MV-4-11 (cell line): ENCODE data around the gene TANC2.
A peak's percentile ranks its signal among the peaks of the same experiment; 100 is the strongest.

Experiments used
- DNase-seq: peaks from one replicate; lab custom pipeline; 2025; lab: John Stamatoyannopoulos, UW

The TANC2 gene

GRCh38 chr17:62965686-62966425, at the start of gene TANC2:
Gene TANC2, plus strand, starts transcription at chr17:62966235. Its CDS starts 43,325 bp downstream, at chr17:63009560.
- peak; percentile 68 for DNase-seq

DNA sequence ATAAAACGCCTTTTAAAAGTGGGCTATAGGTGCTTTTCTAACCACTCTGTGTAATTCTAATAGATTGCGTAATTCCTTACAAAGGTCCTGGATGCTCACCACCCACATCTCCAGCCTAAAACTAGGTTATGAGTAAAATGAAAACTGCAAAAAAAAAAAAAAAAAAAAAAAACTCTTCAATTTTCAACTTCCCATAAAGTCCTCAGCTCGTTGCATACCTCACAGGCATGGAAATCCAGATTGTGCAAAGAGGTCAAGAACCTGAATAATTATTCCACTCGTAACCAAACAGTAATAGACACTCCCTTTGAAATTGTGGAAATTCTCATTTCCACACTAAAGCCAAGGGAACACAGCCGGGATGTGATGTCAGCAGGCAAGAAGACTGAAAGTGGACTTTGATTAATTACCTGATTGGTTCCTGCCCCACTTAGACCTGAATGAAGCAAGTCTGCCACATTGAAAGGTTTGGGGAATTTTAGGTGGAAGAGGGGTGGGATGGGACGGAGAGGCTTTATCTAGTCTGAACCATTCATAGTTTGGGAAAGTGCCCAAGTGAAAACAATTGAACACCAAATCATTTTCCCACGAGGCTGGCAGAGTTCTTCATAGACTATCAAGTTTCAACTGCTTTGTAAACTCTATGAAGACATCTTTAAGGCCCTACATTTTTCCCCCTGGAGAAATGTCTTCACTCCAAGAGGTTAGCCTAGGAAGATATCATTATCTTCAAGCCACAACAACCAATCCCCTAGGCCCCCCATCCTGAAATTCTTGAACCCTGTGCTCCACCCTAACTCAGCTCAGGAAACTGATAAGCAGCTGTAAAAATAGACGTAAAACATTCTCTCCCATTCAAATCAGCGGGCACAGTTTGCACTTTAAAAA, 49.1 kb upstream of the TANC2 start:
- no peak for DNase-seq

GRCh38 chr17:62919388-62919787, 46.6 kb upstream of the TANC2 start:
- no peak for DNase-seq

DNA sequence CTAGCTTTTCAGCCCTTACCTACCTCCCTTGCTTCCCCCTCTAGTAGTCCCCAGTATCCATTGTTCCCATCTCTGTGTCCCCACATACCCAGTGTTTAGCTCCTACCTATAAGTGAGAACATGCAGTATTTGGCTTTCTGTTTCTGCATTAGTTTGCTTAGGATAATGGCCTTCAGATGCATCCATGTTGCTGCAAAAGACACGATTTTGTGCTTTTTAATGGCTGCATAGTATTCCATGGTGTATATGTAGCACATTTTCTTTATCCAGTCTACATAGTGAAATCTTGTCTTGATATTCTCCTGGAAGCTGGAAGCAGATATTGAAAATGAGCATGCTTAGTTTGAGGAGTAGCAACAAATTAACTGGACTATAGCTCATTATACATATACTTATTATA, 45.7 kb upstream of the TANC2 start:
- DNase-seq = no peak

GRCh38 chr17:62921817-62922216, 44.2 kb upstream of the TANC2 start:
- no peak for DNase-seq

GRCh38 chr17:62923258-62924150, 42.5 kb upstream of the TANC2 start:
- DNase-seq = no peak

DNA sequence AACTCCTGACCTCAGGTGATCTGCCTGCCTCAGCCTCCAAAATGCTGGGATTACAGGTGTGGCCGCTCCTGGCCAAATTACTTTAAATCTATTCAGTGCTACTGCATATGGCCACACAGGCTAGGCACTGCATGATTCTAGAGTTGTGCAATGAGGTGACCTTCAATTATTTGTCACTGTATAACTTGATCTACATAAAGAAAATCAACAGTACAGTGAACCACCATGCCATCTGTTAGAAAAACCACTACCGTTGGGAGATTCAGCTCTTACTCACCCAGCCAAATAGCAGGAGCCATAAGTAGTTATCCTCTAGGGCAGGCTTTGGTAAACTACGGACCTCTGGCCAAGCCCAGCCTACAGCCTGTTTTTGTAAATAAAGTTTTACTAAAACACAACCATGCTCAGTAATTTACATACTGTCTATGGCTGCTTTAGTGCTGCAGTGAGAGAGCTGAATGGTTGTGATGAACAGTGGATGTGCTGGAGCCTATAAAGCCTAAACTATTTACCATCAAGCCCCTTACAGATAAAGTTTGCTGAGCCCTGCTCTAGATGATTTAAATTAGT, 40.7 kb upstream of the TANC2 start:
- DNase-seq = no peak

DNA sequence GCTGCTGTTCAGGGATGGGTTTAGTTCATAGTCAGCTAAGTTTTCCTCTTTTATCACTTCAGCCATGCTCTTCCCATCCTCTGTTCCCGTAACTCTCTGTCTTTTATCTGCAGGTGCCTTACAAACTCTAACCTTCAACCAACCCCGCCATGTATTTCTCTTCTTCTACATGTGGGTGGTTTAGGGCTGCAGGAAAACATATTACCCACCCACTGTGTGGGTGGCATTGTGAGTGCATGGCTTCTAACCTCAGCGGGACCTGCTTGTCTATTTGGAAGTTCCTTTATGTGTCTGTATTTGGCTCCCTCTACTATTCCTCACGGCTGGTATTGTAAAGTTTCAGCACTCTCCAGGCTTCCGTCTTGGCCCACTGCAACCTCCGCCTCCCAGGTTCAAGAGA, 39.0 kb upstream of the TANC2 start:
- DNase-seq = no peak

GRCh38 chr17:62929320-62929719, 36.7 kb upstream of the TANC2 start:
- no peak for DNase-seq

DNA sequence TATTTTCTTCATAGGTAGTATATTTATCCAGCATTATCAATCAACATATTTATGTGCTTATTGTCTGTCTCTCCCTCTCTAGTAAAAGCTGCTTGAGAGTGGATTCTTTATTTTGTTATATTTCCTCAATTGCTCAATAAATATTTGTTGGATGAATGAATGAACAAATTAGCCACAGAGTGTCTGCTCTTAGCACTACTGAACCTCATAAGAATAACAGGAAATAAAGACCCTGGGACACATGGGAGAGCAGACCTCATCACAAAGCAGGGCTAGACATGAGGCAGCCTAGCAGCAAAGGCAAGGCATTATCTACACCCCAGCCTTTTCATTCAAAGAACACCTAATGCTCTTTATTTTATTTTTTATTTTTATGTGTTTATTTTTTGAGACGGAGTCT, 34.9 kb upstream of the TANC2 start:
- no peak for DNase-seq

DNA sequence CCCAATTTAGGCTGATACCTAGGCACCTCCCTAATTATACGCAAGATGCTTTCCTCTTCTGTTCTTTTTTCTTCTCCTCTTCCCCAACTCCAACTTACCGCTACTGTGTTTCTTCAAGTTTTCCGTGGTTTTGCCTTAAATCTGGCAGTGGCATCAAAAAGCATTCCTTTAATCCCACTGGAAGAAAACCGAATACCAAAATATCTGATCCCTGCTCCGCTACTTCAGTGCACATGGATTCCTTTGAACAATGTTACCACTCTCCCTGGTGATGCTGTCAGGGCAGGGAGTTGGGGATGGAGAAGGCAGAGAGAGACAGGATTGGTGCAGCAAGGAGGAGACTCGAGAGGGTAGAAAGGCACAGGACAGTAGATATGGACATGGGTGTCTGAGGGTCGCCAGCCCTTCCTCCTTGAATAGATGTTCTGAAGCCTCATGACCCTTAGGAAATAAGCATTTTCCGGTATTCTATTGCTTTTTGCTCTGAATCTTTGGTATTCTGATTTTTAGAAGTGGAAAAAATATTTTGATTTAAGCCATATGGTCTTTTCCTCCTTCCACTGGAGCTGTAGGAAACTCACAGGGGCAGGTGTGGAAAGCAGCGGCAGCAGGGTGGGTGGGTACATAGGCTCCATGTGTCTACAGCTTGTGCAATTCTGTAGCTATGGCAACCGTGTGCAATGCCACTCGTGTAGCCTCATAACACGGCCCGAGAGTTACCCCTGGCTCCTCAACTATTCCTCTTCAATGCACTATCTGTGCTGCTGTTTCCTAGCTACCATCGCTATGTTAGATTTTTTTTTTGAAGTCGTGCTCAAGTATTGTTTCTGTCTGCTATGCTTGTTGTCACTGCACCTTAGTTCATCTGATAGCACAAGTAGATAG, 32.3 kb upstream of the TANC2 start:
- peak; percentile 30 for DNase-seq

GRCh38 chr17:62935098-62935497, 30.9 kb upstream of the TANC2 start:
- no peak for DNase-seq

DNA sequence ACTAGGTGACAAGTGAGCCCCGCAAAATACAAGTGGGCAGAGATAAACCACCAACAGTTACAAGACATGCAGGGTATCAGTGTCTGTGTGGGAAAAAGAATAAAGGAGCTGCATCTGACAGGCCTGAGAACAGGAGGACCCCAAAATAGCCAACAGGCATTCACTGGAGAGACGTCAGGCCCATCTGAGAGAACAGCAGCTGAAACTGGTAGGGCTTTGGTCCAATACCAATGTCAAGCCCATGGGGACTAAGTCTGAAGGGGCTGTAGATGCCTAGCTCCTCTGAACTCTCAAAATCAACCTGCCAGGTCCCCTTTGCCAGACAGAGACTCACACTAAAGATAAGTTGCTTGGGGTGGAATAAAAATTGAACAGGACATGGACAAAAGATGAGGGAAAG, 30.5 kb upstream of the TANC2 start:
- DNase-seq = no peak

GRCh38 chr17:62937606-62938005, 28.4 kb upstream of the TANC2 start:
- DNase-seq = no peak

GRCh38 chr17:62941358-62941991, 24.6 kb upstream of the TANC2 start:
- DNase-seq = no peak

DNA sequence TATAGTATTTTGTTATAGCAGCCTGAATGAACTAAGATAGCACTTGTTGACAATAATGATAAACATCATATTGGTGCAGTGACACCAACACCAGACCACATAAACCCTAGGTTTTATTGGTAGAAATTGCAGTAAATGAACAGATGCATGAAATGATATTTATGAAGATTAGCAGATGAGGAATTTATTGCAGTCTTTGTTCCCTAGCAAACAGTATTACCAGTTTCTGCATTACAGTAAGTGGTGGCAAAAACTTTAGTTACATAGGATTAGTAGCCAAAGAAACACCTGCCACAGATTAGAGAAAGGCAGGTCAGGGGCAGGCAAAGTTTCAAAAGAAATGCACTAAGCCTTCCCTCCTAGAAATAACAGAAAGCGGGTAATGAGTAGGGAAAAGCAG, 17.7 kb upstream of the TANC2 start:
- DNase-seq = no peak

- no peak for DNase-seq
These were observed 17.0 kb upstream of the TANC2 start for GRCh38 chr17:62949036-62949435.

- DNase-seq = no peak
These were observed 16.0 kb upstream of the TANC2 start for GRCh38 chr17:62950067-62950466.

DNA sequence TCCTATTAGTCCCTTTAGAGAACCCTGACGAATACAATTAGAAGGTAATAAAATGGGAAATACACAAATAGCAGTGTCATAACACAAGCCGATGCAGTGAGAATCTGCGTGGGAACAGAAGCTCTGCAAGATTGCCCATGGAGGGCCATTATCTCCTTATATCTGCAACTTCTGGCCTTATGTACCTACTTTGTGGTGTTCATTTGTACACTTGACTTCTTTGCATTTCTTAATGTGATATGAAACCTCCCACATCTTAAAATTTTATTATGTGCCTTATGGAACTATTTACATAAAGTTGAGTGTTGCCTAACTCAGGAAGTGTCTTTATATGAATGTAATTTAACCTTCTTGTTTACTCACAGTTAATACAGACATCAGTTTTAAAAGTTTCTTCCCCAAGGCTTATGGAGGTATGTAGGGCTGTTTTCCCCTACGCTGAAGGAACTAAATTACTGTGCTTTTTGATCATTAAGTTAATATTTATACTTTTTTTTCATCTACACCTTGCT, 10.1 kb upstream of the TANC2 start:
- DNase-seq = no peak

- DNase-seq = no peak
These were observed 2.7 kb upstream of the TANC2 start for GRCh38 chr17:62963296-62963695.
